ENCODE measurements around the gene ANKRD18A.

Gene ANKRD18A

DNA sequence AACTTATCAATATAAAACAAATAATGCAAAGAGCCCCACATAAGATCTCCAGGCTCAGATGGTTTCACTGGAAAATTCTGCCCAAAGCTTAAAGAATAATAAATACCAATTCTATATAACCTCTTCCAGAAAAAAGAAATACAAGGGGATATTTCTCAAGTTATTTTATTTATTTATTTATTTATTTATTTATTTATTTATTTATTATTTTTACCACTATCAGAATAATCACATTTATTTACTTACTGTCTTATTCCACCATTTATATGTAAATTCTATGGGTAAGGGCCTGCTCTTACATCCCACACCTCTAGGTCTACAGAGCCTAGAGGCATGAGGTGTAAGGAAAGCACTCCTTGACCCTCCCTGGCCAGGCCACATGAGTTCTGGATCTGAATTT, 91.1 kb downstream of the ANKRD18A start:
- DNase-seq (ENCODE audit: low read depth) = no peak

DNA sequence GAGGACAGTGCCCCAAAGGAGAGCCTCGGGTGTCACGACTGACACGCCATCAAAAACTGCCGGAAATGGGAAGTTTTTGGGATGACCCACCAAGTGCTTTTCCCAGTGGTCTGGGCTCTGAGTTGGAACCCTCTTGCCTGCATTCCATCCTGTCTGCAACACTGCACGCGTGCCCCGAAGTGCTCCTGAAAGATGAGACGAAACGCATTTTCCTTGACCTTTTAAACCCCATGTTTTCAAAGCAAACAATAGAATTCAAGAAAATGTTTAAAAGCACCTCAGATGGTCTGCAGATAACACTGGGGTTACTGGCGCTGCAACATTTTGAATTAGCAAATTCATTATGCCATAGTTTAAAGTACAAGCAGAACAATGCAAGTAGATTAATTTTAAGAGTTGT, 92.9 kb downstream of the ANKRD18A start:
- DNase-seq (ENCODE audit: low read depth) = no peak

DNA sequence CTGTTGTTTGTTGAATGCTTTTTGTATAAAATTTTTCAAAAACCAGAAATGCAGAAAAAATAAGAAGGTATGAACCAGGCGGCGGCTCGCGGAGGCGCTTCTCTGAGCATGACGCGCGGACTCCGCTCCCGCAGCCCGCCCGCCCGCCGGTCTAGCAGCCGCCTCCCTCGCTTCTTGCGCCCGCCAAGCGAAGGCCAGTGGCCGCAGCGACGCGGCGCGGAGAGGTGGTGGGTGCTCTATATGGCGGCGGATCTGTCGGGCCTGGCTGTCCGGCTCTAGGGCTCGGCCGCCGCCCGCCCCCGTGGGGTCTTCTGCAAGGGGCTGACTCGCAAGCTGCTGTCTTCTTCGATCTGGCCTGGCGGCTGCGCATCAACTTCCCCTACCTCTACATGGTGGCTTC, 93.8 kb downstream of the ANKRD18A start:
- no peak for DNase-seq (ENCODE audit: low read depth)

DNA sequence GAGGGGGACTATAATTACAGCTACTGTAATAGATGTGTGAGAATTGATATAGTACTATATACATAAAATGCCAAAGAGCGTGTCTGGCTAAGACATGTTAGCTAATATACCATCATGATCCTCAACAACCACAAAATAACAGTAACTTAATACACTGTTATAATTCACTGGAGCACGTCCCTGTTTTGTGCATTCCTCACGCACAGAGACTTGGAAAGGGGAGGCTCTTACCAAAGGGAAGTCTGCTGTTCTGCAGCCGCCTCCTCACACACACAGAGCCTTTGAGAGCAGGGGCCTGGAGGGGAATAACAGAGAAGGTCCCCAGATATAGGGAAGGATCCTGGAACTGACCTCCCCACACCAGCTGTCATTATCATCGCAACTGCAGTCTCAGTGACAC, 97.3 kb downstream of the ANKRD18A start:
- no peak for DNase-seq (ENCODE audit: low read depth)

DNA sequence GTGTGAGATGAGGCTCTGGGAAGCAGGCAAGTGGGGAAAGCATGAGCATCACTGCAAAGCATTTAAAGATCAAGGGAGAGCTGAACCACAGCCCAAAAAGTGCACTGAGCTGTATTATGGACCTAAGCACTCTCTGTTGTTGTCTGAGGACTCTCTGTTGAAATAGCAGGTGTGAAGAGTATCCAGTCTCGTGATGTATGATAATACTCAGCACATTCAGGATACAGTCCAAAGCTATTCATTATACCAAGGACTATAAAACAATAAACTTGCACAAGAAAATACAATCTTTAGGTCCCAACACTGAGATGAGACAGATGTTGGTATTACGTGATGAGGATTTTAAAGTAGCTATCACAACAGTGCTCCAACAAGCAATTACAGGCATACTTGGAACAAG, 98.6 kb downstream of the ANKRD18A start:
- DNase-seq (ENCODE audit: low read depth) = no peak
